HG03439 (cell line): ENCODE data around the gene AGXT.

Experiments
- ATAC-seq: cut with Tn5 transposase; IDR thresholded peaks from one replicate; pipeline ENCODE4 v1.9.1; 2021; ENCODE audit warnings: mild to moderate bottlenecking, moderate library complexity; ENCODE audit not compliant: unreplicated experiment

AGXT gene

GRCh38 chr2:240869109-240869955, 708 bp downstream of the AGXT start:
- no peak for ATAC-seq

- ATAC-seq = no peak
Observed at GRCh38 chr2:240869956-240870875, 1.6 kb downstream of the AGXT start.

GRCh38 chr2:240871071-240871958, 2.7 kb downstream of the AGXT start:
- no peak for ATAC-seq

- no peak for ATAC-seq
Observed at GRCh38 chr2:240872317-240873097, 3.9 kb downstream of the AGXT start.

- no peak for ATAC-seq
Observed at GRCh38 chr2:240873098-240873788, 4.6 kb downstream of the AGXT start.

GRCh38 chr2:240873805-240874714, 5.4 kb downstream of the AGXT start:
- no peak for ATAC-seq

GRCh38 chr2:240874715-240875227, 6.1 kb downstream of the AGXT start:
- no peak for ATAC-seq

- no peak for ATAC-seq
Observed at GRCh38 chr2:240875228-240876034, 6.8 kb downstream of the AGXT start.

- ATAC-seq = no peak
Observed at GRCh38 chr2:240876035-240876474, 7.4 kb downstream of the AGXT start.

- ATAC-seq = no peak
Observed at GRCh38 chr2:240876475-240877251, 8.0 kb downstream of the AGXT start.

- ATAC-seq = no peak
Observed at GRCh38 chr2:240877460-240878340, 9.1 kb downstream of the AGXT start.

- no peak for ATAC-seq
Observed at GRCh38 chr2:240878341-240878936, 9.8 kb downstream of the AGXT start.

GRCh38 chr2:240879105-240879504, 10.5 kb downstream of the AGXT start:
- no peak for ATAC-seq

GRCh38 chr2:240881913-240882312, 13.3 kb downstream of the AGXT start:
- no peak for ATAC-seq

- no peak for ATAC-seq
Observed at GRCh38 chr2:240884221-240884620, 15.6 kb downstream of the AGXT start.
